Neural cell (in vitro differentiated cells): ENCODE data around the gene NINJ1. TPM values are rescaled to one million over a fixed set of nuclear protein-coding genes. Genes with fewer than 3 reads are reported as not detected.

ENCODE experiments used
- H2AFZ ChIP-seq: fragments of 200-600, 300-800 bp; sonication (generic), shearing (Covaris generic); 2 replicates; pipeline ENCODE4 v1.6.0; 2014; ENCODE audit warnings: low read depth, mild to moderate bottlenecking, antibody characterized with exemption, low read length, moderate library complexity
- H3F3A ChIP-seq: fragments of 200-600 bp; shearing (Covaris generic); 2 replicates; pipeline ENCODE4 v1.6.1; 2016; ENCODE audit warnings: mild to moderate bottlenecking, moderate library complexity, mixed read lengths, antibody characterized with exemption, low read length; ENCODE audit not compliant: insufficient read depth, poor library complexity, severe bottlenecking
- H3K27ac ChIP-seq: fragments of 200-600, 300-800 bp; sonication (generic), shearing (Covaris generic); 2 replicates; pipeline ENCODE4 v1.5.1; 2014; ENCODE audit warnings: mild to moderate bottlenecking, low read length, moderate library complexity
- H3K27me3 ChIP-seq: fragments of 300-800, 200-600 bp; sonication (generic), shearing (Covaris generic); 2 replicates; pipeline ENCODE4 v1.6.0; 2014; ENCODE audit warnings: mild to moderate bottlenecking, low read depth, low read length, moderate library complexity; ENCODE audit not compliant: insufficient read depth
- H3K36me3 ChIP-seq: fragments of 300-800, 200-600 bp; sonication (generic), shearing (Covaris generic); 2 replicates; pipeline ENCODE4 v1.5.1; 2014; ENCODE audit warnings: mild to moderate bottlenecking, antibody characterized with exemption, low read length, moderate library complexity; ENCODE audit not compliant: insufficient read depth
- H3K4me2 ChIP-seq: fragments of 300-800, 200-600 bp; sonication (generic), shearing (Covaris generic); 2 replicates; pipeline ENCODE4 v1.6.0; 2014; ENCODE audit warnings: mild to moderate bottlenecking, low read length
- H3K4me3 ChIP-seq: fragments of 300-800, 200-600 bp; sonication (generic), shearing (Covaris generic); 2 replicates; pipeline ENCODE4 v1.5.1; 2014; ENCODE audit warnings: mild to moderate bottlenecking, low read length, moderate library complexity
- H3K79me2 ChIP-seq: fragments of 200-600 bp; shearing (Covaris generic); replicated peaks from 2 replicates; pipeline ENCODE4 v1.6.0; 2014; ENCODE audit warnings: mild to moderate bottlenecking, low read length, moderate library complexity; ENCODE audit not compliant: insufficient read depth
- H3K9ac ChIP-seq: fragments of 300-800, 200-600 bp; sonication (generic), shearing (Covaris generic); 2 replicates; pipeline ENCODE4 v1.6.1; 2016; ENCODE audit warnings: mild to moderate bottlenecking, low read length, mixed read lengths
- H3K9me2 ChIP-seq: fragments of 200-600 bp; shearing (Covaris generic); 2 replicates; pipeline ENCODE4 v1.6.1; 2016; ENCODE audit warnings: mild to moderate bottlenecking, low read length, mixed read lengths; ENCODE audit not compliant: insufficient read depth
- H3K9me3 ChIP-seq: fragments of 200-600, 300-800 bp; sonication (generic), shearing (Covaris generic); 2 replicates; pipeline ENCODE4 v1.6.1; 2016; ENCODE audit warnings: mild to moderate bottlenecking, mixed run types, low read length, moderate library complexity, mixed read lengths
- H4K20me1 ChIP-seq: fragments of 200-600 bp; shearing (Covaris generic); 2 replicates; pipeline ENCODE4 v1.6.1; 2016; ENCODE audit warnings: mild to moderate bottlenecking, mixed run types; ENCODE audit not compliant: insufficient read depth
- CTCF ChIP-seq: fragments of 450-650 bp; IDR thresholded peaks from 2 replicates; pipeline ENCODE4 v1.5.1; 2014; ENCODE audit warnings: antibody characterized with exemption, mild to moderate bottlenecking, moderate library complexity; ENCODE audit not compliant: poor library complexity, severe bottlenecking
- EP300 ChIP-seq: fragments of 450-650 bp; conservative IDR thresholded peaks from 2 replicates; pipeline ENCODE4 v1.6.1; 2014; ENCODE audit warnings: antibody characterized with exemption, mild to moderate bottlenecking, moderate library complexity; ENCODE audit not compliant: poor library complexity, severe bottlenecking
- EZH2 ChIP-seq: fragments of 200-600, 300-800 bp; shearing (Covaris generic), sonication (generic); IDR thresholded peaks from 2 replicates; pipeline ENCODE4 v1.6.1; 2014; ENCODE audit warnings: antibody characterized with exemption, low read length, borderline replicate concordance, mild to moderate bottlenecking; ENCODE audit not compliant: insufficient read depth, poor library complexity, severe bottlenecking
- MXI1 ChIP-seq: fragments of 450-650 bp; conservative IDR thresholded peaks from 2 replicates; pipeline ENCODE4 v1.6.1; 2014; ENCODE audit warnings: antibody characterized with exemption, mild to moderate bottlenecking; ENCODE audit not compliant: poor library complexity, severe bottlenecking
- POLR2AphosphoS5 ChIP-seq: IDR thresholded peaks from 2 replicates; pipeline ENCODE4 v1.6.1; 2012
- RAD21 ChIP-seq: fragments of 450-650 bp; conservative IDR thresholded peaks from 2 replicates; pipeline ENCODE4 v1.6.1; 2014; ENCODE audit warnings: antibody characterized with exemption, mild to moderate bottlenecking, moderate library complexity
- REST ChIP-seq: IDR thresholded peaks from 2 replicates; pipeline ENCODE4 v1.6.1; 2012; ENCODE audit warnings: borderline replicate concordance
- SMC3 ChIP-seq: fragments of 450-650 bp; conservative IDR thresholded peaks from 2 replicates; pipeline ENCODE4 v1.6.1; 2014; ENCODE audit warnings: antibody characterized with exemption, mild to moderate bottlenecking, moderate library complexity; ENCODE audit not compliant: poor library complexity
- TAF1 ChIP-seq: IDR thresholded peaks from 2 replicates; pipeline ENCODE4 v1.6.1; 2012; ENCODE audit warnings: low read depth
- polyA plus RNA-seq: library from polyadenylated mRNA; depleted of rRNA; stranded (reverse); fragments of >200 nt; gene quantifications from 2 replicates; pipeline ENCODE4 v1.2.3, GENCODE V29; 2014

NINJ1 gene
- polyA plus RNA-seq, 1 donor from 2014 or later, result 2.7 TPM

DNA sequence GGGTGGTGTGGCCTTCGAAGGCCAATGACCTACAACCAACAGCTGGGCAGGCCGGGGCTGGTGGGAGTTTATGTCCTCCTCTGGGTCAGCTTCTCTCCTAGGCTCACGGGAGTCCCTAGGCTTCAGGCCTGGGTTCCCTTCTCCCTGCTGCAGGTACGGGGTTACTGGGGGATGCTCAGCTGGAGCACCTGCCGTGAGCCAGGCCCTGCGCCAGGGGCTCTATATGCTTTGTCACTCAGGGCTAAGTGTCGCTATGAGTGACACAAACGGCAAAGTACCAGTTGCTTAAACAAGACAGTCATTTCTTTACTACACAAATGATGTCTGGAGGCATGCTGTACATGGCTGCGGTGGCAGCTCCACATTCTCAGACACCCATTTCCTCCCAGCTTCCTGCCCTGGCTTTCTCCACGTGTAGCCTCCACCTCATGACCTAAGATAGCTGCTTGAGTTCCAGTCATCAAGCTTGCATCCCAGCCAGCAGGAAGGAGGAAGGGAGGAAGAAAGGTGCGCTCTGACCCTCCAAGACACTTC, 22.5 kb upstream of the NINJ1 start:
- no peaks in the 10 kb centered on the region for H3K27me3 ChIP-seq
- no peak overlapping the region for H3K4me2 ChIP-seq
- no peaks in the 10 kb centered on the region for H3K36me3 ChIP-seq
- no peaks in the 10 kb centered on the region for H4K20me1 ChIP-seq
- H3K4me3 ChIP-seq, result no peak overlapping the region
- H3K27ac ChIP-seq, result no peak overlapping the region
- no peak overlapping the region for H3K9ac ChIP-seq
- no peaks in the 10 kb centered on the region for H3K79me2 ChIP-seq
- H3F3A ChIP-seq, result no peaks in the 10 kb centered on the region
- no peaks in the 10 kb centered on the region for H3K9me3 ChIP-seq
- H2AFZ ChIP-seq, result no peak overlapping the region
- TF ChIP-seq SMC3 (no peak), MXI1 (no peak), EP300 (no peak), REST (no peak), RAD21 (no peak), EZH2 (no peak), POLR2AphosphoS5 (no peak), TAF1 (no peak), CTCF (no peak)
- H3K9me2 ChIP-seq, result no peaks in the 10 kb centered on the region

GRCh38 chr9:93155716-93156474, 21.8 kb upstream of the NINJ1 start:
- H3F3A ChIP-seq, result no peaks in the 10 kb centered on the region
- no peaks in the 10 kb centered on the region for H3K27me3 ChIP-seq
- H3K4me3 ChIP-seq, result no peak overlapping the region
- TF ChIP-seq RAD21 (no peak), POLR2AphosphoS5 (no peak), EZH2 (no peak), MXI1 (no peak), REST (no peak), SMC3 (no peak), TAF1 (no peak), EP300 (no peak), CTCF (no peak)
- H3K4me2 ChIP-seq, result no peak overlapping the region
- no peak overlapping the region for H2AFZ ChIP-seq
- no peak overlapping the region for H3K27ac ChIP-seq
- H4K20me1 ChIP-seq, result no peaks in the 10 kb centered on the region
- H3K9me2 ChIP-seq, result no peaks in the 10 kb centered on the region
- no peaks in the 10 kb centered on the region for H3K9me3 ChIP-seq
- H3K36me3 ChIP-seq, result no peaks in the 10 kb centered on the region
- no peak overlapping the region for H3K9ac ChIP-seq
- H3K79me2 ChIP-seq, result no peaks in the 10 kb centered on the region
